AG09309 (cell line): Measurements from ENCODE around the gene CABLES2.

Experiments
- DNase-seq: peaks from one replicate; pipeline ENCODE4 v3.0.0-alpha.2; 2010; ENCODE audit warnings: low read depth
- H3K4me3 ChIP-seq: 2 replicates; pipeline ENCODE4 v1.5.1; 2011; ENCODE audit warnings: mild to moderate bottlenecking, low read depth, low read length, moderate library complexity; ENCODE audit not compliant: control insufficient read depth
- TF ChIP-seq, protein P1 (sequence below): IDR thresholded peaks from 2 replicates; pipeline ENCODE4 v1.5.1; 2011; ENCODE audit warnings: mild to moderate bottlenecking, low read depth, low read length, inconsistent platforms; ENCODE audit not compliant: insufficient read depth, control insufficient read depth; ENCODE audit errors: missing control alignments

The CABLES2 gene

GRCh38 chr20:62350629-62351422 is 56.3 kb downstream of the CABLES2 start:
- TF ChIP-seq, protein P1, sequence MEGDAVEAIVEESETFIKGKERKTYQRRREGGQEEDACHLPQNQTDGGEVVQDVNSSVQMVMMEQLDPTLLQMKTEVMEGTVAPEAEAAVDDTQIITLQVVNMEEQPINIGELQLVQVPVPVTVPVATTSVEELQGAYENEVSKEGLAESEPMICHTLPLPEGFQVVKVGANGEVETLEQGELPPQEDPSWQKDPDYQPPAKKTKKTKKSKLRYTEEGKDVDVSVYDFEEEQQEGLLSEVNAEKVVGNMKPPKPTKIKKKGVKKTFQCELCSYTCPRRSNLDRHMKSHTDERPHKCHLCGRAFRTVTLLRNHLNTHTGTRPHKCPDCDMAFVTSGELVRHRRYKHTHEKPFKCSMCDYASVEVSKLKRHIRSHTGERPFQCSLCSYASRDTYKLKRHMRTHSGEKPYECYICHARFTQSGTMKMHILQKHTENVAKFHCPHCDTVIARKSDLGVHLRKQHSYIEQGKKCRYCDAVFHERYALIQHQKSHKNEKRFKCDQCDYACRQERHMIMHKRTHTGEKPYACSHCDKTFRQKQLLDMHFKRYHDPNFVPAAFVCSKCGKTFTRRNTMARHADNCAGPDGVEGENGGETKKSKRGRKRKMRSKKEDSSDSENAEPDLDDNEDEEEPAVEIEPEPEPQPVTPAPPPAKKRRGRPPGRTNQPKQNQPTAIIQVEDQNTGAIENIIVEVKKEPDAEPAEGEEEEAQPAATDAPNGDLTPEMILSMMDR, result no peak
- no peak for DNase-seq
- no peak overlapping the region for H3K4me3 ChIP-seq

- H3K4me3 ChIP-seq, result no peak overlapping the region
- DNase-seq, result no peak
- TF ChIP-seq, protein P1, result no peak
Observed at GRCh38 chr20:62350098-62350628, 56.9 kb downstream of the CABLES2 start.

GRCh38 chr20:62349556-62350097 is 57.5 kb downstream of the CABLES2 start:
- TF ChIP-seq, protein P1, result no peak
- no peak for DNase-seq
- no peak overlapping the region for H3K4me3 ChIP-seq

DNA sequence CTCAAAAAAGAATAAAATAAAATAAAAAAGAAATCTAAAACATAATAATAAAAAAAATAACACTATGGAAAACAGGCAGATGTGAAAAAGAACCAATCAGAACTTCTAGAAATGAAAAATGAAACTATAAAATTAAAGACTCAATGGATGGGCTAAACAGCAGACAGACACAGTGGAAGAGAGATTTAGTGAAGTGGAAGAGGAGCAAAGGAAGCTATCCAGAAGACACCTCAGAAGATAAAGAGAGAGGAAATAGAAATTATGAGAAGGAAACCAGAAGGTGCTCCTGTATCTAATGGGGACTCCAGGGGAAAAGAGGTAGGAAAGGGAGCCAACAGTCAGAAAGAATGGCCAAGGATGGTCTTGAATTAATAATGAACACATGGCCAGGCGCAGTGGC is 58.5 kb downstream of the CABLES2 start:
- DNase-seq, result no peak
- TF ChIP-seq, protein P1, result no peak
- no peak overlapping the region for H3K4me3 ChIP-seq

DNA sequence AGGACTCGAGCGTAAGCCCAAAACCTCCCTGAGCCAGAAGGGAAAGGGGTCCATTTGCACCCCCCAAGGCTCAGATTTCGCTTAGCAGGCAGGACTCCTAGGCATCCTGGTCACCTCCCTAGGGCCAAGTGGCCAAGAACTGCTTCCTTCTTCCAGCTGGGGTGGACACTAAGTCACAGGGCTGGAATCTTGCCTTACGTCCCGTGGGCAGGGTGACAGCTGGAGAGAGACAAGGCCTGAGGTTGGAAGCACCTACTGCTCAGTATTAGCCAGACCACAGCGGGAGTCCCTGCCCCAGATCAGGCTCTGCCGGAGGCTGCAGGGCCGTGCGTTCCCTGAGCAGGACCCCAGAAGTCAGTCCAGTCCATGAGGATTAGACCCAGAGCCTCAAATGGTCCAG is 59.6 kb downstream of the CABLES2 start:
- no peak for DNase-seq
- TF ChIP-seq, protein P1, result no peak
- H3K4me3 ChIP-seq, result no peak overlapping the region

DNA sequence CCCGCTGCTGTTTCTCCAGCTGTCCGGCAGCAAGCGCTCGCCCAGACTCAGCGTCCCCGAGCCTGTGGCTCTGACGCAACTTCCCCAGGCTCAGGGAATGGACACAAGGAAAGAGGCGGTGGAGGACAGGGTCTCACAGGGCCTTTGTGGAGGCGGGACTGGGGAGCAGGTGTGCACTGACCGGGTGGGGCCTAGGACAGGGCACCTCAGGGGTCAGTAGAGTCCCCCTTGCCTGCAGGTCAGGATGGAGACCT is 60.0 kb downstream of the CABLES2 start:
- TF ChIP-seq, protein P1, result no peak
- no peak overlapping the region for H3K4me3 ChIP-seq
- no peak for DNase-seq
